ENCODE results near the gene AIMP1.

Gene AIMP1

GRCh38 chr4:106315968-106316772, at the start of gene AIMP1, which contains the start of gene TBCK:
AIMP1 (plus strand) TSS chr4:106316550; CDS start chr4:106325010, 8,460 bp downstream.
TBCK (minus strand) TSS chr4:106316209; CDS start chr4:106308960, 7,249 bp downstream.
- peak; percentile 91 for DNase-seq (ENCODE audit: low spot score)

GRCh38 chr4:106268786-106269185, 47.6 kb upstream of the AIMP1 start:
- DNase-seq (ENCODE audit: low spot score) = no peak

- no peak for DNase-seq (ENCODE audit: low spot score)
Observed at GRCh38 chr4:106269711-106270110, 46.6 kb upstream of the AIMP1 start.

- DNase-seq (ENCODE audit: low spot score) = no peak
Observed at GRCh38 chr4:106270736-106271135, 45.6 kb upstream of the AIMP1 start.

GRCh38 chr4:106273831-106274230, 42.5 kb upstream of the AIMP1 start:
- no peak for DNase-seq (ENCODE audit: low spot score)

GRCh38 chr4:106277140-106277675, 39.1 kb upstream of the AIMP1 start:
- no peak for DNase-seq (ENCODE audit: low spot score)

- DNase-seq (ENCODE audit: low spot score) = no peak
Observed at GRCh38 chr4:106284227-106284626, 32.1 kb upstream of the AIMP1 start.

GRCh38 chr4:106286611-106287010, 29.7 kb upstream of the AIMP1 start:
- no peak for DNase-seq (ENCODE audit: low spot score)

- DNase-seq (ENCODE audit: low spot score) = no peak
Observed at GRCh38 chr4:106287353-106287969, 28.9 kb upstream of the AIMP1 start.

GRCh38 chr4:106289737-106290136, 26.6 kb upstream of the AIMP1 start:
- no peak for DNase-seq (ENCODE audit: low spot score)

GRCh38 chr4:106291678-106292077, 24.7 kb upstream of the AIMP1 start:
- DNase-seq (ENCODE audit: low spot score) = no peak

- DNase-seq (ENCODE audit: low spot score) = no peak
Observed at GRCh38 chr4:106294062-106294461, 22.3 kb upstream of the AIMP1 start.

GRCh38 chr4:106297245-106298035, 18.9 kb upstream of the AIMP1 start:
- DNase-seq (ENCODE audit: low spot score) = no peak

GRCh38 chr4:106299977-106300376, 16.4 kb upstream of the AIMP1 start:
- DNase-seq (ENCODE audit: low spot score) = no peak

GRCh38 chr4:106301393-106302061, 14.8 kb upstream of the AIMP1 start:
- DNase-seq (ENCODE audit: low spot score) = no peak

GRCh38 chr4:106302062-106302438, 14.3 kb upstream of the AIMP1 start:
- no peak for DNase-seq (ENCODE audit: low spot score)

GRCh38 chr4:106303548-106304281, 12.6 kb upstream of the AIMP1 start:
- no peak for DNase-seq (ENCODE audit: low spot score)

GRCh38 chr4:106304632-106305031, 11.7 kb upstream of the AIMP1 start:
- DNase-seq (ENCODE audit: low spot score) = no peak

GRCh38 chr4:106305435-106306055, 10.8 kb upstream of the AIMP1 start:
- no peak for DNase-seq (ENCODE audit: low spot score)

- no peak for DNase-seq (ENCODE audit: low spot score)
Observed at GRCh38 chr4:106306561-106306960, 9.8 kb upstream of the AIMP1 start.

- DNase-seq (ENCODE audit: low spot score) = no peak
Observed at GRCh38 chr4:106312377-106312776, 4.0 kb upstream of the AIMP1 start.
